Spleen (tissue), 11 donors: ENCODE results near the gene FBXW7. TPM values are rescaled to one million over a fixed set of nuclear protein-coding genes. Genes with fewer than 3 reads are reported as not detected.

Experiments used
- DNase-seq: peaks from one replicate; pipeline ENCODE4 v3.0.0-alpha.2; 2020
- H3K27ac ChIP-seq, 8 donors: fragments of 200-600 bp; sonication (generic) in 7 of 8; 1 replicate in 4 of 8; 2 replicates in 4 of 8; pipeline versions ENCODE4 v1.5.0 to v1.8.0; 2016 to 2021; ENCODE audit warnings: inconsistent platforms in 4 of 8, mild to moderate bottlenecking in 4 of 8, moderate library complexity in 1 of 8
- H3K27me3 ChIP-seq, 7 donors: fragments of 200-600 bp; sonication (generic) in 6 of 7; replicated peaks in 1 of 7; 1 replicate in 4 of 7; 2 replicates in 3 of 7; pipeline versions ENCODE4 v1.5.0 to v1.8.0; 2016 to 2021; ENCODE audit warnings: inconsistent platforms in 3 of 7, mild to moderate bottlenecking in 1 of 7
- H3K36me3 ChIP-seq, 6 donors: fragments of 200-600 bp; sonication (generic) in 5 of 6; 1 replicate in 4 of 6; 2 replicates in 2 of 6; pipeline versions ENCODE4 v1.5.0 to v1.8.0; 2016 to 2021; ENCODE audit warnings: inconsistent platforms in 2 of 6
- H3K4me1 ChIP-seq, 6 donors: fragments of 200-600 bp; sonication (generic) in 5 of 6; 1 replicate in 3 of 6; 2 replicates in 3 of 6; pipeline versions ENCODE4 v1.5.0 to v1.8.0; 2016 to 2021; ENCODE audit warnings: inconsistent platforms in 3 of 6
- H3K4me3 ChIP-seq, 8 donors: fragments of 200-600 bp; sonication (generic) in 7 of 8; 1 replicate in 4 of 8; 2 replicates in 4 of 8; pipeline versions ENCODE4 v1.5.0 to v1.8.0; 2016 to 2021; ENCODE audit warnings: inconsistent platforms in 4 of 8, mild to moderate bottlenecking in 4 of 8, moderate library complexity in 2 of 8
- H3K9me3 ChIP-seq, 8 donors: fragments of 200-600 bp; sonication (generic) in 7 of 8; 1 replicate in 4 of 8; 2 replicates in 4 of 8; pipeline versions ENCODE4 v1.5.0 to v1.8.0; 2016 to 2021; ENCODE audit warnings: inconsistent platforms in 4 of 8
- CTCF ChIP-seq, 11 experiments: fragments of 200-600 bp in 7 of 11; fragments of 450-650 bp in 4 of 11; sonication (generic) in 4 of 11; IDR thresholded peaks in 8 of 11; conservative IDR thresholded peaks in 3 of 11; 1 replicate in 7 of 11; 2 replicates in 4 of 11; pipeline versions ENCODE4 v1.4.0 to v1.8.0; 2016 to 2021; ENCODE audit warnings: antibody characterized with exemption in 11 of 11, inconsistent platforms in 4 of 11, mild to moderate bottlenecking in 1 of 11
- POLR2A ChIP-seq, 3 donors: fragments of 450-650 bp; IDR thresholded peaks; one replicate each; pipeline ENCODE4 v1.5.1; 2017; ENCODE audit warnings: antibody characterized with exemption in 3 of 3, mild to moderate bottlenecking in 1 of 3
- POLR2AphosphoS5 ChIP-seq, 3 donors: sonication (generic); formaldehyde crosslinking; IDR thresholded peaks; one replicate each; pipeline ENCODE4 v1.5.1; 2017; ENCODE audit warnings: antibody characterized with exemption in 3 of 3
- WGBS, 5 donors: extraction: QIAGEN DNeasy Blood & Tissue Kit in 3 of 5; methylation state at CpG; one replicate each; pipeline versions ENCODE4 v1.1.5 to v1.1.7; 2013 to 2018; 5-methylcytosine and 5-hydroxymethylcytosine counted together
- intact Hi-C: fragments of 100-400 bp; cut with DNase I; formaldehyde crosslinking; loops from one replicate; pipeline ENCODE4 v1.15.0; 2023; ENCODE audit warnings: low total_unique reads
- polyA plus RNA-seq, 3 donors: library from polyadenylated mRNA; stranded (reverse); fragments of 200-250 nt; gene quantifications; one replicate each; pipeline ENCODE4 v1.2.1, GENCODE V29; 2013
- total RNA-seq, 7 donors: library from RNA; depleted of rRNA in 3 of 7; stranded (reverse); fragments of >200 nt in 3 of 7; fragmentation: NEBNext Ultra II Directional in 4 of 7; extraction: Animal tissue kit (Norgen Biotek cat#: 25700) in 4 of 7; gene quantifications; one replicate each; pipeline versions ENCODE4 v1.1.0 to v1.2.1, GENCODE V29; 2016 to 2021
- donor health status: healthy with polysubstance abuse.
- donor health status: DM: no; HTN: no; CAD: no; lungs with moderate emphysema.
- donor health status: DM: no; HTN: no; CAD: no.
- donor health status: Bipolar disorder and iron deficiency.
- donor health status: healthy.
- donor health status: DM: no; HTN: no; CAD: no.
- donor health status: DM: yes; HTN: yes; CAD: no.

The FBXW7 gene
- total and polyA plus RNA-seq, 10 donors: 11.5 to 140 (median 79.9) TPM

GRCh38 chr4:152503653-152504290, 32.1 kb downstream of the FBXW7 start:
- H3K36me3 ChIP-seq: peaks cover 0 to 10% (median 0%) of the 10 kb centered on the region in 6 donors
- H3K4me3 ChIP-seq: no peak overlapping the region
- peaks cover 0 to 38% (median 16%) of the 10 kb centered on the region in 6 donors for H3K4me1 ChIP-seq
- no peak overlapping the region for H3K27ac ChIP-seq
- intact Hi-C loops: no loop called here
- TF ChIP-seq POLR2A (IDR thresholded peaks at IDR 0.05): no peak
- no peak for TF ChIP-seq CTCF (IDR thresholded peaks at IDR 0.05 in 8 of 11, conservative IDR thresholded peaks at IDR 0.05 in 3 of 11)
- no peak for TF ChIP-seq POLR2AphosphoS5 (IDR thresholded peaks at IDR 0.05)
- DNase-seq: no peak
- H3K27me3 ChIP-seq: no peaks in the 10 kb centered on the region
- H3K9me3 ChIP-seq: no peaks in the 10 kb centered on the region

DNA sequence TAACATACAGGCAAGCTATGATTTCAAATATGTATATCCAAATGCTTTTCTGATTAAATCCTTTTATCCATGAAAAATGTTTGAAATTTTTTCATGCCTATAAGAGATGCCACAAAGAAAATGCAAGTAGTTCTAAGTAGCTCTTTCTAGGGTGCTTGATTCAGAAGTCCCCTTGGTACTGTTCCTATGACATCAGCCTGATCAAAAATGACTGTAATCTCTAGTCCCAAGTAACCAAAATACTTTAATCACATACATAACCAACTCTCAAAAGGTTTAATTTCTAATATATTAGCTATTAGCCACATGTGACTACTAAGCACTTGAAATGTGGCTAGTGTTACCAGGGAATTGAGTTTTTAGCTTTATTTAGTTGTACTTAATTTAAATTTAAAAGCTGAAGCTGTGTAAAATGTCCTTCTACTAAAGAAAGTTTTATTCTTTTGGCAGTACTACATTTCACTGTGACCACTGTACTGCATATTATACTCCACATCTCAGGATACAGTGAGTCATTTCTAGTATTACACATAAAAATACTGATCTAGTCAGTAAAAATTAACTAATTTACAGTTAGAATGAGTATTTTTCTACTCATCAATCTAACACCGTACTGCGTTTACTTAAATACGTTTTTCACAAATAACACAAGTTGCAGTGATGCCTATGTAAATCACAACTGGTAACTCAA, 33.9 kb downstream of the FBXW7 start:
- H3K4me1 ChIP-seq: peaks cover 0 to 42% (median 20%) of the 10 kb centered on the region in 6 donors
- no peak for DNase-seq
- no peaks in the 10 kb centered on the region for H3K27me3 ChIP-seq
- TF ChIP-seq POLR2AphosphoS5 (IDR thresholded peaks at IDR 0.05): no peak
- TF ChIP-seq POLR2A (IDR thresholded peaks at IDR 0.05): no peak
- no peak for TF ChIP-seq CTCF (IDR thresholded peaks at IDR 0.05 in 8 of 11, conservative IDR thresholded peaks at IDR 0.05 in 3 of 11)
- intact Hi-C loops: no loop called here
- no peaks in the 10 kb centered on the region for H3K36me3 ChIP-seq
- no peaks in the 10 kb centered on the region for H3K9me3 ChIP-seq
- H3K27ac ChIP-seq: peak overlapping the region in 4 of 8 donors; percentile 9 to 46 (median 28)
- H3K4me3 ChIP-seq: no peak overlapping the region
- 81 to 92% (median 89%) methylated on average over 3 of the region's 3 CpGs for WGBS, 5 donors

DNA sequence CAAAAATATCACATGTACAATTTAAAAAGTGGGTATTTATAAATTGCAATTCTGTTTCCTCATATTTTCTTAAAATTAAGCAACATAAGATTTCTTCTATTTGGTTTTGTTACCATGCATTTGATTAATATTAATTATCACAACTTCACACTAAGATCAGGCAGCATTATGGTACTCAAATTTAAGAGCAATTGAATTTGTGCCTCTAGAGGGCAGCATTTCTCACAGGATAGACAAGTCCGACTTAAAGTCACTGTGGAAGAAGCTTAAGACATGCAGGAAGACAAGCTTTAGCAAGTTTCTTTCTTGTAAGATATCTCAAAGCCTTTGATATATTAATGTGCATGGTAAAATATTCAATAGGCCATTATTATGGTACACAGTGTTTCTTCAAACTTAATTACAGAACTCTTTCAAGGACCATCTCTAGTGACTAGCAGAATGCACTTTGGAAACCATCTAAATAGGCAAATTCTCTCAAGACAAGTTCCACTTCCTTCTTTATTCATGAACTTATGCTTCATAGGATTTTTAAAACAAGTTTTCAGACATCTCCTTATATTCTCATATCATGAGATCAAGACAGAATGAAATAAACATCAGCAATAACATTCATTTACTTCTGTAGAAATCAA, 35.0 kb downstream of the FBXW7 start:
- Histone ChIP-seq H3K9me3 (no peaks in the 10 kb centered on the region), H3K27me3 (no peaks in the 10 kb centered on the region), H3K36me3 (no peaks in the 10 kb centered on the region), H3K4me1 (peaks cover 0 to 42% (median 20%) of the 10 kb centered on the region in 6 donors), H3K27ac (peak overlapping the region in 6 of 8 donors; percentile 9 to 46 (median 25)), H3K4me3 (no peak overlapping the region)
- TF ChIP-seq POLR2AphosphoS5 (IDR thresholded peaks at IDR 0.05): no peak
- no peak for TF ChIP-seq POLR2A (IDR thresholded peaks at IDR 0.05)
- TF ChIP-seq CTCF (IDR thresholded peaks at IDR 0.05 in 8 of 11, conservative IDR thresholded peaks at IDR 0.05 in 3 of 11): peak; percentile 50 to 82 (median 76)
- intact Hi-C loops: no loop called here
- DNase-seq: no peak
- 0 to 7% (median 1%) methylated on average over 1 of the region's 1 CpG for WGBS, 5 donors

DNA sequence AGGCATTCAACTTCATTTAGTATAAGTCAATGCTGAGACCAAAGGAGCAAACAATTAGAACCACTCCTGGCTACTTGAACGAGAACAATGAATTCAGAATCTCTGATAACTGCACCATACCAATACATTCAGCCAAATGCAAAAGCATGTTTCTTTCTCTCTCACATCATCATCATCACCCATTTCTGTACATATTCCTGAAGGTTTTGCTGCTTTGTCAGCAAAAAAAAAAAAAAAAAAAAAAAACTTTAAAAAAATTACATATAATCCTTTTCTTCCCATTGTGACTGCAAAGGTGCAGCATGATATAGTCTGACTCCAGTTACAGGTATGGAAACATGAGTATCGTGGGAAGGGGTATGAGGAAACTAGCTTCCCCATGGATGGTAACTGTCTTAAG, 35.6 kb downstream of the FBXW7 start:
- intact Hi-C loops: no loop called here

More for the DNA sequence above, 35.6 kb downstream of the FBXW7 start:
- no peak for DNase-seq
- H3K36me3 ChIP-seq: no peaks in the 10 kb centered on the region
- H3K27me3 ChIP-seq: no peaks in the 10 kb centered on the region
- TF ChIP-seq POLR2AphosphoS5 (IDR thresholded peaks at IDR 0.05) (no peak), CTCF (IDR thresholded peaks at IDR 0.05 in 8 of 11, conservative IDR thresholded peaks at IDR 0.05 in 3 of 11) (no peak), POLR2A (IDR thresholded peaks at IDR 0.05) (no peak)
- 82 to 96% (median 86%) methylated on average over 2 of the region's 2 CpGs for WGBS, 5 donors
- no peak overlapping the region for H3K4me3 ChIP-seq
- H3K27ac ChIP-seq: no peak overlapping the region
- H3K4me1 ChIP-seq: peaks cover 0 to 42% (median 20%) of the 10 kb centered on the region in 6 donors
- H3K9me3 ChIP-seq: no peaks in the 10 kb centered on the region
